Mesothelial cell of epicardium (in vitro differentiated cells): ENCODE measurements around the gene LGI4. TPM values are rescaled to one million over a fixed set of nuclear protein-coding genes. Genes with fewer than 3 reads are reported as not detected.

Experiments used
- DNase-seq, 2 experiments: peaks; one replicate each; pipeline ENCODE4 v3.0.0; 2021; ENCODE audit warnings: low spot score in 2 of 2; ENCODE audit not compliant: unreplicated experiment in 2 of 2
- H3K27ac Mint-ChIP-seq: 2 replicates; pipeline ENCODE4 v1.8.0; 2021; ENCODE audit warnings: mixed read lengths
- H3K27me3 Mint-ChIP-seq: 2 replicates; pipeline ENCODE4 v1.8.0; 2021; ENCODE audit warnings: low read depth, mixed read lengths
- H3K36me3 Mint-ChIP-seq: 2 replicates; pipeline ENCODE4 v1.8.0; 2021; ENCODE audit warnings: mixed read lengths
- H3K4me1 Mint-ChIP-seq: 2 replicates; pipeline ENCODE4 v1.8.0; 2021; ENCODE audit warnings: mixed read lengths
- H3K4me3 Mint-ChIP-seq: 2 replicates; pipeline ENCODE4 v1.8.0; 2021; ENCODE audit warnings: mild to moderate bottlenecking, moderate library complexity, mixed read lengths
- H3K9me3 Mint-ChIP-seq: 2 replicates; pipeline ENCODE4 v1.8.0; 2021; ENCODE audit warnings: mixed read lengths
- total RNA-seq: library from RNA; stranded (reverse); gene quantifications from 3 replicates; pipeline ENCODE4 v1.2.1, GENCODE V29; 2021
- TF ChIP-seq, protein P1 (sequence below): fragments of 200-600 bp; sonication (generic); IDR thresholded peaks from one replicate; pipeline ENCODE4 v1.5.0; 2021; ENCODE audit warnings: antibody characterized with exemption; ENCODE audit not compliant: unreplicated experiment

Gene LGI4
- total RNA-seq, 1 donor from 2014 or later, result 1.4 TPM

DNA sequence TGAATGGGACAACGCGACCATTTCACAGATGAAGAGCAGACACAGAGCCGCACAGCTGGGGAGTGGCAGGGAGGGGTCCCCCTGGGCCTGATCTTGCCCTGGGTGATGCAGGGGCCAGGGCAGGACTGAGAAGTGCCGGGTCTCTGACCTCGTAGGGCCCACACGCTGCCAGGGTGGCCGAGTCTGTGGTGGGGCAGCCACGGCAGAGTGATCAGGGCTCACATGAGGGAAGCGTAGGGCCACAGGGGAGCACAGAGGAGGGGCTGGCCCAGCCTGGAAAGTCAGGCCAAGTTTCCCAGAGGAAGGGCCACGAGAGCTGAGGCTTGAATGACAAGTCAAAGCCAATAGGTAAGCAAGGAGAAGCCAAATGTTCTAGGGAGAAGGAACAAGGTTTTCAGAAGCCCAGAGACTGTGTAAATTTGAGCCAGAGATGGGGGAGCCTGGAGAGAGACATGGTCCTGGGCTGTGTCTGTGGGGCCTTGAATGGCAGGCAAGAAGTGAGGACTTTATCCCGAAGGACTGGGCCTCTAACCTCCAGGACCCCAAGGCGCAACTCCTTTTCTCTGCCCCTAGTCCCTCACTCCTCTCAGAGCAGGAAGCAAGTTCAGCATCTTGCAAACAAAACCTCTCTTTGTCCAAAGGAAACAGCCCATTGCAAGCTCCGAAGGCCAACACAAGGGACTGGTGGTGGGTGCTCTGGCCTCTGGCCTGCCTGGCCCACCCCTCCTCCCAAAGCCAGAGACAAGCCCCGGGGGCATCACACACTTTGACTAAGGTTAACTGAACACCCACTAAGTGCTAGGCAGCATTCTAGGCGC lies 51.0 kb downstream of the LGI4 start:
- Mint-ChIP-seq H3K27ac (no peak overlapping the region), H3K9me3 (peaks cover 4% of the 10 kb centered on the region), H3K4me1 (no peaks in the 10 kb centered on the region), H3K36me3 (no peaks in the 10 kb centered on the region), H3K27me3 (no peaks in the 10 kb centered on the region), H3K4me3 (no peak overlapping the region)
- TF ChIP-seq, protein P1, sequence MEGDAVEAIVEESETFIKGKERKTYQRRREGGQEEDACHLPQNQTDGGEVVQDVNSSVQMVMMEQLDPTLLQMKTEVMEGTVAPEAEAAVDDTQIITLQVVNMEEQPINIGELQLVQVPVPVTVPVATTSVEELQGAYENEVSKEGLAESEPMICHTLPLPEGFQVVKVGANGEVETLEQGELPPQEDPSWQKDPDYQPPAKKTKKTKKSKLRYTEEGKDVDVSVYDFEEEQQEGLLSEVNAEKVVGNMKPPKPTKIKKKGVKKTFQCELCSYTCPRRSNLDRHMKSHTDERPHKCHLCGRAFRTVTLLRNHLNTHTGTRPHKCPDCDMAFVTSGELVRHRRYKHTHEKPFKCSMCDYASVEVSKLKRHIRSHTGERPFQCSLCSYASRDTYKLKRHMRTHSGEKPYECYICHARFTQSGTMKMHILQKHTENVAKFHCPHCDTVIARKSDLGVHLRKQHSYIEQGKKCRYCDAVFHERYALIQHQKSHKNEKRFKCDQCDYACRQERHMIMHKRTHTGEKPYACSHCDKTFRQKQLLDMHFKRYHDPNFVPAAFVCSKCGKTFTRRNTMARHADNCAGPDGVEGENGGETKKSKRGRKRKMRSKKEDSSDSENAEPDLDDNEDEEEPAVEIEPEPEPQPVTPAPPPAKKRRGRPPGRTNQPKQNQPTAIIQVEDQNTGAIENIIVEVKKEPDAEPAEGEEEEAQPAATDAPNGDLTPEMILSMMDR, result no peak
- DNase-seq, result no peak

GRCh38 chr19:35081201-35081600 lies 53.7 kb downstream of the LGI4 start:
- H3K4me3 Mint-ChIP-seq, result no peak overlapping the region
- no peak for DNase-seq
- no peaks in the 10 kb centered on the region for H3K4me1 Mint-ChIP-seq
- TF ChIP-seq, protein P1, result no peak
- H3K27me3 Mint-ChIP-seq, result peaks cover 2% of the 10 kb centered on the region
- no peaks in the 10 kb centered on the region for H3K36me3 Mint-ChIP-seq
- no peak overlapping the region for H3K27ac Mint-ChIP-seq
- peaks cover 4% of the 10 kb centered on the region for H3K9me3 Mint-ChIP-seq

DNA sequence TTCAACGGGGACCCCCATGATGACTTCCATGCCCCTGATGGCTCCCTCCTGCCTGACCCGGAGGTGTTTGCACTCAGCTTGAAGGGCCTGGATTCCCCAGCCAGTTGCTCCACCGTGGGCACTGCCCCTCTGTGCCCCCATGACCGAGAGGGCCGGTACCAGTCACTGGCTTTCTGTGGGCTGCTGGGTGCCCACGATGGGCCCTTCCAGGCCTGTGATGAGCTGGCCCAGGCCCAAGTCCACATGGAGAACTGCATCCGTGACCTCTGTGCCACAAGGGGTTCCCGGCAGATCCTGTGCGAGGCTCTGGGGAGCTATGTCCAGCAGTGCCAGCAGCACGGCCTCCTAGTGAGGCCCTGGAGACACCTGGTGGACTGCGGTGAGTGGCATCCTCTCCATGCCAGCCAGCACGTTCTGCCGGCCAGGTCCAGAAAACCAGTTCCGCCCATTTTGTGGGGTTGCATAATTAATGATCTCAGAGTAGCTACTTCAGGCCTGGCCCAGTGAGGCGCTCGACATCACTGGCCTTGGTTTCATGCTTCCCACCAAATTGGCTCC lies 54.2 kb downstream of the LGI4 start:
- H3K36me3 Mint-ChIP-seq, result no peaks in the 10 kb centered on the region
- peaks cover 2% of the 10 kb centered on the region for H3K27me3 Mint-ChIP-seq
- TF ChIP-seq, protein P1, result no peak
- no peak overlapping the region for H3K4me3 Mint-ChIP-seq
- no peaks in the 10 kb centered on the region for H3K4me1 Mint-ChIP-seq
- peaks cover 4% of the 10 kb centered on the region for H3K9me3 Mint-ChIP-seq
- H3K27ac Mint-ChIP-seq, result no peak overlapping the region
- no peak for DNase-seq

GRCh38 chr19:35079826-35080225 lies 55.0 kb downstream of the LGI4 start:
- H3K36me3 Mint-ChIP-seq, result no peaks in the 10 kb centered on the region
- no peak overlapping the region for H3K4me3 Mint-ChIP-seq
- peaks cover 4% of the 10 kb centered on the region for H3K27me3 Mint-ChIP-seq
- TF ChIP-seq, protein P1, result no peak
- H3K27ac Mint-ChIP-seq, result no peak overlapping the region
- no peak for DNase-seq
- no peaks in the 10 kb centered on the region for H3K4me1 Mint-ChIP-seq
- peaks cover 4% of the 10 kb centered on the region for H3K9me3 Mint-ChIP-seq

- Mint-ChIP-seq H3K36me3 (no peaks in the 10 kb centered on the region), H3K4me1 (no peaks in the 10 kb centered on the region), H3K27me3 (peaks cover 4% of the 10 kb centered on the region), H3K27ac (no peak overlapping the region), H3K9me3 (peaks cover 3% of the 10 kb centered on the region), H3K4me3 (no peak overlapping the region)
- no peak for DNase-seq
- TF ChIP-seq, protein P1, result no peak
Measured at GRCh38 chr19:35077411-35078223, 57.2 kb downstream of the LGI4 start.
